Measurements from ENCODE around the gene WDR62.

Gene WDR62

DNA sequence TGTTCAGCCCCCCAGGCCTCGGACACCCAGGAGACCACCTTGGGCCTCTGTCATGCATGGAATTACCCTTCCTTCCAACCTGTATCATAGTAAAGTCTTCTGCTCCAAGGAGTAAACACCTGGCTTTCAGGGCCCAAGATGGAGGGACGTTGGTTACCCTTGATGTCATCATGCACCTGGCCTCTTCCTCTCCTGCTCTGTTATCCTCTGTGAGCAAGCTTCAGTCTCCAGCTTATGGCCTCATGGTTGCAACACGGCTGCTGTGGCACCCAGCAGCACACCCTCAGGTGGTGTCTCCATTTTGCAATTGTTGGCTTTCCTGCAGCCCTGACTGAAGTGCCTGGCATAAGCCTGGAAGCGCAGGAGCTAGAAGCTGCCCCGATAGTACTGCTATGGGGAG, 52.3 kb downstream of the WDR62 start (continued):
- TF ChIP-seq, protein P1, sequence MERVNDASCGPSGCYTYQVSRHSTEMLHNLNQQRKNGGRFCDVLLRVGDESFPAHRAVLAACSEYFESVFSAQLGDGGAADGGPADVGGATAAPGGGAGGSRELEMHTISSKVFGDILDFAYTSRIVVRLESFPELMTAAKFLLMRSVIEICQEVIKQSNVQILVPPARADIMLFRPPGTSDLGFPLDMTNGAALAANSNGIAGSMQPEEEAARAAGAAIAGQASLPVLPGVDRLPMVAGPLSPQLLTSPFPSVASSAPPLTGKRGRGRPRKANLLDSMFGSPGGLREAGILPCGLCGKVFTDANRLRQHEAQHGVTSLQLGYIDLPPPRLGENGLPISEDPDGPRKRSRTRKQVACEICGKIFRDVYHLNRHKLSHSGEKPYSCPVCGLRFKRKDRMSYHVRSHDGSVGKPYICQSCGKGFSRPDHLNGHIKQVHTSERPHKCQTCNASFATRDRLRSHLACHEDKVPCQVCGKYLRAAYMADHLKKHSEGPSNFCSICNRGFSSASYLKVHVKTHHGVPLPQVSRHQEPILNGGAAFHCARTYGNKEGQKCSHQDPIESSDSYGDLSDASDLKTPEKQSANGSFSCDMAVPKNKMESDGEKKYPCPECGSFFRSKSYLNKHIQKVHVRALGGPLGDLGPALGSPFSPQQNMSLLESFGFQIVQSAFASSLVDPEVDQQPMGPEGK (tag by site-specific recombination; IDR thresholded peaks at IDR 0.05), result no peak
- TF ChIP-seq, protein P2, sequence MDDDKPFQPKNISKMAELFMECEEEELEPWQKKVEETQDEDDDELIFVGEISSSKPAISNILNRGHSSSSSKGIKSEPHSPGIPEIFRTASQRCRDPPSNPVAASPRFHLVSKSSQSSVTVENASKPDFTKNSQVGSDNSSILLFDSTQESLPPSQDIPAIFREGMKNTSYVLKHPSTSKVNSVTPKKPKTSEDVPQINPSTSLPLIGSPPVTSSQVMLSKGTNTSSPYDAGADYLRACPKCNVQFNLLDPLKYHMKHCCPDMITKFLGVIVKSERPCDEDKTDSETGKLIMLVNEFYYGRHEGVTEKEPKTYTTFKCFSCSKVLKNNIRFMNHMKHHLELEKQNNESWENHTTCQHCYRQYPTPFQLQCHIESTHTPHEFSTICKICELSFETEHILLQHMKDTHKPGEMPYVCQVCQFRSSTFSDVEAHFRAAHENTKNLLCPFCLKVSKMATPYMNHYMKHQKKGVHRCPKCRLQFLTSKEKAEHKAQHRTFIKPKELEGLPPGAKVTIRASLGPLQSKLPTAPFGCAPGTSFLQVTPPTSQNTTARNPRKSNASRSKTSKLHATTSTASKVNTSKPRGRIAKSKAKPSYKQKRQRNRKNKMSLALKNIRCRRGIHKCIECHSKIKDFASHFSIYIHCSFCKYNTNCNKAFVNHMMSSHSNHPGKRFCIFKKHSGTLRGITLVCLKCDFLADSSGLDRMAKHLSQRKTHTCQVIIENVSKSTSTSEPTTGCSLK (tag by site-specific recombination; IDR thresholded peaks at IDR 0.05), result no peak

DNA sequence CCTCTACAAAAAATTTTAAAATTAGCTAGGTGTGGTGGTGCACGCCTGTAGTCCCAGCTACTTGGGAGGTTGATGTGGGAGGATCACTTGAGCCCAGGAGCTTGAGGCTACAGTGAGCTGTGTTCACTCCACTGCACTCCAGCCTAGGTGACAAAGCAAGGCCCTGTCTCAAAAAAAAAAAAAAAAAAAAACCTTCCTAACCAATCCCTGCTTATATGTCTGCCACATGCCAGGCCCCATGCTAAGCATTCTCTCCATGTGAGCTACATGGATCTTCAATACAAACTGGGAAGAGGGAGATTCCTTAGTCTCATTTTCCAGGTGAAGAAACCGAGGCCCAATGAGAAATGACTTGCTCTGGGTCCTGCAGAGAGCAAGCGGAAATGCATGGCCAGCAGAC, 54.0 kb downstream of the WDR62 start:
- Histone ChIP-seq H3K9me3 (ENCODE audit: control insufficient read depth, insufficient read depth, low read depth, low read length) (no peaks in the 10 kb centered on the region), H3K36me3 (ENCODE audit: control insufficient read depth in 2 of 2, insufficient read depth in 1 of 2, low read length in 2 of 2) (peaks cover 54 to 65% of the 10 kb centered on the region in 2 experiments), H3K4me1 (ENCODE audit: control insufficient read depth, insufficient read depth, low read length) (peaks cover 4% of the 10 kb centered on the region), H3K4me3 (ENCODE audit: low read depth, low read length) (no peak overlapping the region), H3K27ac (ENCODE audit: extremely low read depth, low read depth, low read length) (no peak overlapping the region)
- TF ChIP-seq ZBTB21 (tag by site-specific recombination; IDR thresholded peaks at IDR 0.05) (no peak), ZNF48 (tag by site-specific recombination; IDR thresholded peaks at IDR 0.05) (no peak), GLIS1 (tag by site-specific recombination; IDR thresholded peaks at IDR 0.05) (peak; percentile 90), ZNF558 (tag by site-specific recombination; IDR thresholded peaks at IDR 0.05) (no peak), ZBTB20 (tag by site-specific recombination; IDR thresholded peaks at IDR 0.05) (no peak), ZNF521 (tag by site-specific recombination; IDR thresholded peaks at IDR 0.05) (no peak)
- TF ChIP-seq, protein P3, sequence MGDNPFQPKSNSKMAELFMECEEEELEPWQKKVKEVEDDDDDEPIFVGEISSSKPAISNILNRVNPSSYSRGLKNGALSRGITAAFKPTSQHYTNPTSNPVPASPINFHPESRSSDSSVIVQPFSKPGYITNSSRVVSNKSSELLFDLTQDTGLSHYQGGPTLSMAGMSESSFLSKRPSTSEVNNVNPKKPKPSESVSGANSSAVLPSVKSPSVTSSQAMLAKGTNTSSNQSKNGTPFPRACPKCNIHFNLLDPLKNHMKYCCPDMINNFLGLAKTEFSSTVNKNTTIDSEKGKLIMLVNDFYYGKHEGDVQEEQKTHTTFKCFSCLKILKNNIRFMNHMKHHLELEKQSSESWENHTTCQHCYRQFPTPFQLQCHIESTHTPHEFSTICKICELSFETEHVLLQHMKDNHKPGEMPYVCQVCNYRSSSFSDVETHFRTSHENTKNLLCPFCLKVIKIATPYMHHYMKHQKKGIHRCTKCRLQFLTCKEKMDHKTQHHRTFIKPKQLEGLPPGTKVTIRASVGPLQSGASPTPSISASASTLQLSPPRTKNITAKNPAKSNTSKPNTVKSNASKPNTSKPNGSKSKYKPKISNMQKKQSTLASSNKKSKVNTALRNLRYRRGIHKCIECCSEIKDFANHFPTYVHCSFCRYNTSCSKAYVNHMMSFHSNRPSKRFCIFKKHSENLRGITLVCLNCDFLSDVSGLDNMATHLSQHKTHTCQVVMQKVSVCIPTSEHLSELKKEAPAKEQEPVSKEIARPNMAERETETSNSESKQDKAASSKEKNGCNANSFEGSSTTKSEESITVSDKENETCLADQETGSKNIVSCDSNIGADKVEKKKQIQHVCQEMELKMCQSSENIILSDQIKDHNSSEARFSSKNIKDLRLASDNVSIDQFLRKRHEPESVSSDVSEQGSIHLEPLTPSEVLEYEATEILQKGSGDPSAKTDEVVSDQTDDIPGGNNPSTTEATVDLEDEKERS (tag by site-specific recombination; IDR thresholded peaks at IDR 0.05), result peak; percentile 50; the same call in 1 of the 2 replicates
- TF ChIP-seq, protein P4, sequence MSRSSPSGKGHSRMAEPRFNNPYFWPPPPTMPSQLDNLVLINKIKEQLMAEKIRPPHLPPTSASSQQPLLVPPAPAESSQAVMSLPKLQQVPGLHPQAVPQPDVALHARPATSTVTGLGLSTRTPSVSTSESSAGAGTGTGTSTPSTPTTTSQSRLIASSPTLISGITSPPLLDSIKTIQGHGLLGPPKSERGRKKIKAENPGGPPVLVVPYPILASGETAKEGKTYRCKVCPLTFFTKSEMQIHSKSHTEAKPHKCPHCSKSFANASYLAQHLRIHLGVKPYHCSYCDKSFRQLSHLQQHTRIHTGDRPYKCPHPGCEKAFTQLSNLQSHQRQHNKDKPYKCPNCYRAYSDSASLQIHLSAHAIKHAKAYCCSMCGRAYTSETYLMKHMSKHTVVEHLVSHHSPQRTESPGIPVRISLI (tag by site-specific recombination; IDR thresholded peaks at IDR 0.05), result peak; percentile 82
- CTCF ChIA-PET, result interaction anchor here (0.5 to 3.2 kb wide), 4 partner anchors 33 to 1064 kb away, joined by 3 to 22 read pairs (median 4); no protein-coding TSS in a partner anchor
- POLR2A ChIA-PET, result interaction anchor here (0.6 to 2.8 kb wide), 10 partner anchors 9 to 1752 kb away, joined by 3 to 11 read pairs (median 3); partner anchors contain the start of genes CAPNS1, THAP8 and WDR62

DNA sequence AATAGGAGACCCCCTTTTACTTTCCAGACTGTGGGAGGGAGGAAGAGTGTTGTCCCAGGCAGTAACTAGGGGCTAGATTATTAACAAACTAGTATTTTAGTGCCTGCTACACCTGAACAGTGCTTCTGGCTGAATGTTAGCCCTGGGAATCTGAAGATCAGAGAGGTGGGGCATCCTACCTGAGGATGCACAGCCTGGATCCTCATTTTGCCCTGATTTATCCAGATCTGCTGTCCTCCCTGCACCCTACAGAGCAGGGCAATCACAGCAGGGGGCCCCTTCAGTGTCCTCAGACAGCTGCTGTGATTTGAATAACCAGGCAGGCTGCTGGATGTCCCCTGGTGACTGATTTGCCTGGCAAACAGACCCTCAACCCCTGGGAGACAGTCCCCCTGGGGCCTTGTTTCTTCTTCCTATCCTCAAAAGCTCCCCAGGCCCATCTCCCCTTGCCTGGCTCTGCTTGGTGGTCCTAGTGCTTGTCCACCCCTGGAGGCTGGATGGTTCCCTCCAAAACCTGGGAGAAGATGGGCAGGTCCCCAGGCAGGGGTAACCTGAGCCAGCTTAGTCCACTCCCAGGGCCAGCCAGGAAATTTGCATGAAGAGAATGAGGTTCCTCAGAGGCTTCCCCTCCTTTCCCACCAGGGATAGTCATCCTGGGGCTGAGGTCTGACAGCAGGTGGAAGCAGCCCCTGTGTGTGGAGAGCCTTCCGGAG, 55.9 kb downstream of the WDR62 start, which contains the start of gene OVOL3:
TSS of gene OVOL3 (plus strand) at position 657 of the 713 bp plus-strand sequence. CDS start 60 bp downstream, outside the sequence.
- Histone ChIP-seq H3K27ac (ENCODE audit: extremely low read depth, low read depth, low read length) (no peak within 1 kb of the TSS), H3K4me3 (ENCODE audit: low read depth, low read length) (no peak within 1 kb of the TSS), H3K9me3 (ENCODE audit: control insufficient read depth, insufficient read depth, low read depth, low read length) (no peaks in the 10 kb centered on the region), H3K4me1 (ENCODE audit: control insufficient read depth, insufficient read depth, low read length) (peaks cover 11% of the 10 kb centered on the region), H3K36me3 (ENCODE audit: control insufficient read depth in 2 of 2, insufficient read depth in 1 of 2, low read length in 2 of 2) (peaks cover 35 to 49% of the 10 kb centered on the region in 2 experiments)
- ChIA-PET POLR2A (interaction anchor here (0.6 to 2.8 kb wide), 6 partner anchors 14 to 1486 kb away, joined by 3 to 11 read pairs (median 4); partner anchors contain the start of genes THAP8 and WDR62), CTCF (interaction anchor here (0.6 to 1.4 kb wide), 6 partner anchors 15 to 408 kb away, joined by 3 to 5 read pairs (median 4); no protein-coding TSS in a partner anchor)
- no peak for TF ChIP-seq ZNF530 (tag by site-specific recombination; IDR thresholded peaks at IDR 0.05; ENCODE audit: low read depth)
- TF ChIP-seq KLF1 (tag by site-specific recombination; IDR thresholded peaks at IDR 0.05), result no peak
- no peak for TF ChIP-seq ZNF16 (tag by site-specific recombination; IDR thresholded peaks at IDR 0.05; ENCODE audit: low read depth)
- TF ChIP-seq ZIC2 (tag by site-specific recombination; IDR thresholded peaks at IDR 0.05), result peak; percentile 58
- TF ChIP-seq, protein P5, sequence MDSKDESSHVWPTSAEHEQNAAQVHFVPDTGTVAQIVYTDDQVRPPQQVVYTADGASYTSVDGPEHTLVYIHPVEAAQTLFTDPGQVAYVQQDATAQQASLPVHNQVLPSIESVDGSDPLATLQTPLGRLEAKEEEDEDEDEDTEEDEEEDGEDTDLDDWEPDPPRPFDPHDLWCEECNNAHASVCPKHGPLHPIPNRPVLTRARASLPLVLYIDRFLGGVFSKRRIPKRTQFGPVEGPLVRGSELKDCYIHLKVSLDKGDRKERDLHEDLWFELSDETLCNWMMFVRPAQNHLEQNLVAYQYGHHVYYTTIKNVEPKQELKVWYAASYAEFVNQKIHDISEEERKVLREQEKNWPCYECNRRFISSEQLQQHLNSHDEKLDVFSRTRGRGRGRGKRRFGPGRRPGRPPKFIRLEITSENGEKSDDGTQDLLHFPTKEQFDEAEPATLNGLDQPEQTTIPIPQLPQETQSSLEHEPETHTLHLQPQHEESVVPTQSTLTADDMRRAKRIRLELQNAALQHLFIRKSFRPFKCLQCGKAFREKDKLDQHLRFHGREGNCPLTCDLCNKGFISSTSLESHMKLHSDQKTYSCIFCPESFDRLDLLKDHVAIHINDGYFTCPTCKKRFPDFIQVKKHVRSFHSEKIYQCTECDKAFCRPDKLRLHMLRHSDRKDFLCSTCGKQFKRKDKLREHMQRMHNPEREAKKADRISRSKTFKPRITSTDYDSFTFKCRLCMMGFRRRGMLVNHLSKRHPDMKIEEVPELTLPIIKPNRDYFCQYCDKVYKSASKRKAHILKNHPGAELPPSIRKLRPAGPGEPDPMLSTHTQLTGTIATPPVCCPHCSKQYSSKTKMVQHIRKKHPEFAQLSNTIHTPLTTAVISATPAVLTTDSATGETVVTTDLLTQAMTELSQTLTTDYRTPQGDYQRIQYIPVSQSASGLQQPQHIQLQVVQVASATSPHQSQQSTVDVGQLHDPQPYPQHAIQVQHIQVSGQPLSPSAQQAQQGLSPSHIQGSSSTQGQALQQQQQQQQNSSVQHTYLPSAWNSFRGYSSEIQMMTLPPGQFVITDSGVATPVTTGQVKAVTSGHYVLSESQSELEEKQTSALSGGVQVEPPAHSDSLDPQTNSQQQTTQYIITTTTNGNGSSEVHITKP (tag by site-specific recombination; IDR thresholded peaks at IDR 0.05), result peak; percentile 76
- no peak for TF ChIP-seq ZNF843 (tag by site-specific recombination; IDR thresholded peaks at IDR 0.05)
- TF ChIP-seq ZNF510 (tag by site-specific recombination; IDR thresholded peaks at IDR 0.05; ENCODE audit: insufficient replicate concordance), result no peak
- no peak for TF ChIP-seq ZFP69B (tag by site-specific recombination; IDR thresholded peaks at IDR 0.05)

Data from HEK293 (cell line).